K562 (cell line): ENCODE measurements around the gene ASS1. TPM values are rescaled to one million over a fixed set of nuclear protein-coding genes. Genes with fewer than 3 reads are reported as not detected.

Source experiments
- ADNP ChIP-seq: fragments of 200-800 bp; sonication (Bioruptor generic); IDR thresholded peaks from 2 replicates; pipeline ENCODE4 v1.6.1; 2016; ENCODE audit warnings: missing genetic modification characterization, missing compliant biosample characterization
- CBX1 ChIP-seq: sonication (generic); IDR thresholded peaks from 2 replicates; pipeline ENCODE4 v1.6.1; 2016; ENCODE audit warnings: antibody characterized with exemption, low read depth, mild to moderate bottlenecking
- CREB1 ChIP-seq, 2 experiments: sonication (generic) in 1 of 2; formaldehyde crosslinking in 1 of 2; IDR thresholded peaks; 2 replicates each; pipeline versions ENCODE4 v1.6.1 to v1.8.0; 2012 to 2022; ENCODE audit warnings: inconsistent platforms in 1 of 2, mild to moderate bottlenecking in 1 of 2, missing genetic modification reagents in 1 of 2, moderate library complexity in 1 of 2
- HNRNPH1 ChIP-seq: fragments of 200-400 bp; formaldehyde crosslinking; optimal IDR thresholded peaks from 2 replicates; pipeline ENCODE3; 2017; ENCODE audit warnings: low read depth, mild to moderate bottlenecking, low read length, moderate library complexity
- NR3C1 ChIP-seq: sonication (generic); formaldehyde crosslinking; IDR thresholded peaks from 2 replicates; pipeline ENCODE4 v1.8.1; 2022; ENCODE audit warnings: missing genetic modification reagents
- SNRNP70 ChIP-seq: fragments of 200-400 bp; formaldehyde crosslinking; optimal IDR thresholded peaks from 2 replicates; pipeline ENCODE3; 2017; ENCODE audit warnings: low read depth, low read length
- SREBF1 ChIP-seq: fragments of 150-350 bp; IDR thresholded peaks from 2 replicates; pipeline ENCODE4 v1.6.1; 2014; ENCODE audit warnings: antibody characterized with exemption, low read depth, low read length, borderline replicate concordance
- ZBED1 ChIP-seq: IDR thresholded peaks from 2 replicates; pipeline ENCODE4 v1.6.1; 2014
- ZFP1 ChIP-seq: fragments of 450-650 bp; formaldehyde crosslinking; IDR thresholded peaks from 2 replicates; pipeline ENCODE4 v1.4.0; 2020; ENCODE audit warnings: mild to moderate bottlenecking, mixed read lengths
- ZNF274 ChIP-seq: IDR thresholded peaks from 2 replicates; pipeline ENCODE4 v1.6.1; 2011; ENCODE audit warnings: low read depth, mild to moderate bottlenecking, low read length, moderate library complexity, borderline replicate concordance
- ZNF324 ChIP-seq: fragments of 250-450 bp; sonication (Bioruptor Pico); IDR thresholded peaks from 2 replicates; pipeline ENCODE4 v1.4.0; 2020; ENCODE audit warnings: mild to moderate bottlenecking
- ZNF75A ChIP-seq: fragments of 450-650 bp; formaldehyde crosslinking; IDR thresholded peaks from 2 replicates; pipeline ENCODE4 v1.4.0; 2020; ENCODE audit warnings: mild to moderate bottlenecking
- ZNF76 ChIP-seq: fragments of 250-450 bp; sonication (Bioruptor Pico); IDR thresholded peaks from 2 replicates; pipeline ENCODE4 v1.4.0; 2020; ENCODE audit warnings: mild to moderate bottlenecking, moderate library complexity, borderline replicate concordance
- ZSCAN32 ChIP-seq: fragments of 450-650 bp; formaldehyde crosslinking; IDR thresholded peaks from 2 replicates; pipeline ENCODE4 v1.4.0; 2020; ENCODE audit warnings: mild to moderate bottlenecking, moderate library complexity
- polyA plus RNA-seq, 8 experiments: library from polyadenylated mRNA; depleted of rRNA in 4 of 8; stranded (reverse) in 5 of 8; unstranded in 3 of 8; fragments of >200 nt; fragmentation: Nextera tagmentation in 2 of 8; fragmentation: Illumina TruSeq in 1 of 8; extraction: Ambion mirVana in 2 of 8; extraction: Trizol in 1 of 8; gene quantifications; 2 replicates each; pipeline versions ENCODE4 v1.2.1 to v1.2.3, GENCODE V29; 2011 to 2014; ENCODE audit warnings: inconsistent platforms in 1 of 8, missing spikeins in 1 of 8
- total RNA-seq, 7 experiments: library from RNA; depleted of rRNA in 6 of 7; stranded (reverse); fragments of >200 nt in 6 of 7; fragmentation: Illumina TruSeq in 2 of 7; extraction: Trizol in 2 of 7; gene quantifications; 2 replicates each; pipeline versions ENCODE4 v1.2.1 to v1.2.3, GENCODE V29; 2011 to 2021; ENCODE audit warnings: low replicate concordance in 1 of 7
- TF ChIP-seq, protein P1 (sequence below), 2 experiments: fragments of 450-650 bp in 1 of 2; sonication (generic) in 1 of 2; formaldehyde crosslinking in 1 of 2; IDR thresholded peaks; 2 replicates each; pipeline versions ENCODE4 v1.7.1 to v1.9.0; 2016 to 2022; ENCODE audit warnings: inconsistent platforms in 1 of 2, mild to moderate bottlenecking in 1 of 2, missing genetic modification reagents in 1 of 2
- TF ChIP-seq, protein P2 (sequence below), 2 experiments: fragments of 450-650 bp in 1 of 2; sonication (generic) in 1 of 2; formaldehyde crosslinking; conservative IDR thresholded peaks; 2 replicates each; pipeline versions ENCODE4 v1.4.0 to v1.8.1; 2020 to 2022; ENCODE audit warnings: mild to moderate bottlenecking in 1 of 2, missing genetic modification reagents in 1 of 2
- TF ChIP-seq, protein P3 (sequence below), 2 experiments: fragments of 450-650 bp; IDR thresholded peaks; 2 replicates each; pipeline ENCODE4 v1.6.1; 2016

The ASS1 gene
- total and polyA plus RNA-seq, 9 of the 15 experiments (the other 6 are each of a cell fraction or from before 2014, with no cell fraction given) = 1.5 to 5.7 (median 3.7) TPM

- TF ChIP-seq SREBF1 = no peak
- TF ChIP-seq ZBED1 = no peak
- TF ChIP-seq ADNP (tag) = no peak
- peak; percentile 64; the same call in 1 of the 2 replicates for TF ChIP-seq ZNF274
- TF ChIP-seq, protein P1, sequence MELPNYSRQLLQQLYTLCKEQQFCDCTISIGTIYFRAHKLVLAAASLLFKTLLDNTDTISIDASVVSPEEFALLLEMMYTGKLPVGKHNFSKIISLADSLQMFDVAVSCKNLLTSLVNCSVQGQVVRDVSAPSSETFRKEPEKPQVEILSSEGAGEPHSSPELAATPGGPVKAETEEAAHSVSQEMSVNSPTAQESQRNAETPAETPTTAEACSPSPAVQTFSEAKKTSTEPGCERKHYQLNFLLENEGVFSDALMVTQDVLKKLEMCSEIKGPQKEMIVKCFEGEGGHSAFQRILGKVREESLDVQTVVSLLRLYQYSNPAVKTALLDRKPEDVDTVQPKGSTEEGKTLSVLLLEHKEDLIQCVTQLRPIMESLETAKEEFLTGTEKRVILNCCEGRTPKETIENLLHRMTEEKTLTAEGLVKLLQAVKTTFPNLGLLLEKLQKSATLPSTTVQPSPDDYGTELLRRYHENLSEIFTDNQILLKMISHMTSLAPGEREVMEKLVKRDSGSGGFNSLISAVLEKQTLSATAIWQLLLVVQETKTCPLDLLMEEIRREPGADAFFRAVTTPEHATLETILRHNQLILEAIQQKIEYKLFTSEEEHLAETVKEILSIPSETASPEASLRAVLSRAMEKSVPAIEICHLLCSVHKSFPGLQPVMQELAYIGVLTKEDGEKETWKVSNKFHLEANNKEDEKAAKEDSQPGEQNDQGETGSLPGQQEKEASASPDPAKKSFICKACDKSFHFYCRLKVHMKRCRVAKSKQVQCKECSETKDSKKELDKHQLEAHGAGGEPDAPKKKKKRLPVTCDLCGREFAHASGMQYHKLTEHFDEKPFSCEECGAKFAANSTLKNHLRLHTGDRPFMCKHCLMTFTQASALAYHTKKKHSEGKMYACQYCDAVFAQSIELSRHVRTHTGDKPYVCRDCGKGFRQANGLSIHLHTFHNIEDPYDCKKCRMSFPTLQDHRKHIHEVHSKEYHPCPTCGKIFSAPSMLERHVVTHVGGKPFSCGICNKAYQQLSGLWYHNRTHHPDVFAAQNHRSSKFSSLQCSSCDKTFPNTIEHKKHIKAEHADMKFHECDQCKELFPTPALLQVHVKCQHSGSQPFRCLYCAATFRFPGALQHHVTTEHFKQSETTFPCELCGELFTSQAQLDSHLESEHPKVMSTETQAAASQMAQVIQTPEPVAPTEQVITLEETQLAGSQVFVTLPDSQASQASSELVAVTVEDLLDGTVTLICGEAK (IDR thresholded peaks at IDR 0.05) = peak; percentile 81
- TF ChIP-seq, protein P1 (CRISPR knock-in tag; IDR thresholded peaks at IDR 0.05) = no peak
- TF ChIP-seq ZNF75A (CRISPR knock-in tag) = no peak
- no peak for TF ChIP-seq ZNF324
- TF ChIP-seq ZNF76 (CRISPR knock-in tag) = no peak
- no peak for TF ChIP-seq HNRNPH1
- TF ChIP-seq ZFP1 (CRISPR knock-in tag) = no peak
- TF ChIP-seq ZSCAN32 (CRISPR knock-in tag) = no peak
- no peak; the same call in 1 of the 2 replicates for TF ChIP-seq CBX1
- TF ChIP-seq, protein P2, sequence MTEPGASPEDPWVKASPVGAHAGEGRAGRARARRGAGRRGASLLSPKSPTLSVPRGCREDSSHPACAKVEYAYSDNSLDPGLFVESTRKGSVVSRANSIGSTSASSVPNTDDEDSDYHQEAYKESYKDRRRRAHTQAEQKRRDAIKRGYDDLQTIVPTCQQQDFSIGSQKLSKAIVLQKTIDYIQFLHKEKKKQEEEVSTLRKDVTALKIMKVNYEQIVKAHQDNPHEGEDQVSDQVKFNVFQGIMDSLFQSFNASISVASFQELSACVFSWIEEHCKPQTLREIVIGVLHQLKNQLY (CRISPR knock-in tag; conservative IDR thresholded peaks at IDR 0.05) = no peak
- peak; percentile 78 for TF ChIP-seq CREB1 (IDR thresholded peaks at IDR 0.05)
- peak; percentile 63; the same call in 1 of the 2 replicates for TF ChIP-seq CREB1 (CRISPR knock-in tag; IDR thresholded peaks at IDR 0.05)
- TF ChIP-seq NR3C1 = no peak
- TF ChIP-seq, protein P3, sequence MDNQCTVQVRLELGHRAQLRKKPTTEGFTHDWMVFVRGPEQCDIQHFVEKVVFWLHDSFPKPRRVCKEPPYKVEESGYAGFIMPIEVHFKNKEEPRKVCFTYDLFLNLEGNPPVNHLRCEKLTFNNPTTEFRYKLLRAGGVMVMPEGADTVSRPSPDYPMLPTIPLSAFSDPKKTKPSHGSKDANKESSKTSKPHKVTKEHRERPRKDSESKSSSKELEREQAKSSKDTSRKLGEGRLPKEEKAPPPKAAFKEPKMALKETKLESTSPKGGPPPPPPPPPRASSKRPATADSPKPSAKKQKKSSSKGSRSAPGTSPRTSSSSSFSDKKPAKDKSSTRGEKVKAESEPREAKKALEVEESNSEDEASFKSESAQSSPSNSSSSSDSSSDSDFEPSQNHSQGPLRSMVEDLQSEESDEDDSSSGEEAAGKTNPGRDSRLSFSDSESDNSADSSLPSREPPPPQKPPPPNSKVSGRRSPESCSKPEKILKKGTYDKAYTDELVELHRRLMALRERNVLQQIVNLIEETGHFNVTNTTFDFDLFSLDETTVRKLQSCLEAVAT (IDR thresholded peaks at IDR 0.05) = peak; percentile 33 to 85; a peak in 2 of 4 replicates
- TF ChIP-seq SNRNP70 = no peak
Observed at GRCh38 chr9:130537346-130538050, 92.7 kb downstream of the ASS1 start (continued).
